K562 (cell line): ENCODE data around the gene MBD4.

Experiments used
- CTCF ChIP-seq, 3 experiments: IDR thresholded peaks in 2 of 3; conservative IDR thresholded peaks in 1 of 3; 2 replicates each; pipeline ENCODE4 v1.5.1; 2011 to 2012; ENCODE audit warnings: low read length in 3 of 3, mild to moderate bottlenecking in 3 of 3, control low read depth in 2 of 3, improper control_type of control experiment in 1 of 3, inconsistent platforms in 1 of 3, low read depth in 1 of 3, mixed read lengths in 1 of 3, moderate library complexity in 1 of 3; ENCODE audit not compliant: insufficient read depth in 2 of 3
- FOSL1 ChIP-seq: fragments of 200-800 bp; sonication (Bioruptor generic); conservative IDR thresholded peaks from 2 replicates; pipeline ENCODE4 v1.6.1; 2016; ENCODE audit warnings: missing genetic modification characterization, missing compliant biosample characterization
- GMEB1 ChIP-seq: fragments of 250-450 bp; sonication (Bioruptor Pico); IDR thresholded peaks from 2 replicates; pipeline ENCODE4 v1.4.0; 2020; ENCODE audit warnings: mild to moderate bottlenecking
- MYBL2 ChIP-seq, 2 experiments: fragments of 450-650 bp in 1 of 2; sonication (generic) in 1 of 2; formaldehyde crosslinking in 1 of 2; IDR thresholded peaks; 2 replicates each; pipeline versions ENCODE4 v1.6.1 to v1.8.1; 2017 to 2022; ENCODE audit warnings: borderline replicate concordance in 1 of 2, inconsistent platforms in 1 of 2, low read depth in 1 of 2, mild to moderate bottlenecking in 1 of 2, missing genetic modification reagents in 1 of 2, moderate library complexity in 1 of 2
- TF ChIP-seq, protein P1 (sequence below): IDR thresholded peaks from 3 replicates; pipeline ENCODE4 v1.6.1; 2011; ENCODE audit warnings: borderline replicate concordance, mild to moderate bottlenecking; ENCODE audit not compliant: insufficient read length, insufficient read depth

- TF ChIP-seq CTCF (IDR thresholded peaks at IDR 0.05 in 2 of 3, conservative IDR thresholded peaks at IDR 0.05 in 1 of 3; ENCODE audit: insufficient read depth in 2 of 3, low read depth in 1 of 3, low read length in 3 of 3) = no peak
- TF ChIP-seq, protein P1, sequence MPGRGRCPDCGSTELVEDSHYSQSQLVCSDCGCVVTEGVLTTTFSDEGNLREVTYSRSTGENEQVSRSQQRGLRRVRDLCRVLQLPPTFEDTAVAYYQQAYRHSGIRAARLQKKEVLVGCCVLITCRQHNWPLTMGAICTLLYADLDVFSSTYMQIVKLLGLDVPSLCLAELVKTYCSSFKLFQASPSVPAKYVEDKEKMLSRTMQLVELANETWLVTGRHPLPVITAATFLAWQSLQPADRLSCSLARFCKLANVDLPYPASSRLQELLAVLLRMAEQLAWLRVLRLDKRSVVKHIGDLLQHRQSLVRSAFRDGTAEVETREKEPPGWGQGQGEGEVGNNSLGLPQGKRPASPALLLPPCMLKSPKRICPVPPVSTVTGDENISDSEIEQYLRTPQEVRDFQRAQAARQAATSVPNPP = no peak
- no peak for TF ChIP-seq FOSL1
- TF ChIP-seq MYBL2 (IDR thresholded peaks at IDR 0.05; ENCODE audit: low read depth) = no peak
- TF ChIP-seq MYBL2 (CRISPR knock-in tag; IDR thresholded peaks at IDR 0.05; ENCODE audit: borderline replicate concordance) = no peak
- no peak for TF ChIP-seq GMEB1 (CRISPR knock-in tag)
These were observed 50.2 kb downstream of the MBD4 start for GRCh38 chr3:129389572-129389937.
